Kidney (tissue), 14 donors: ENCODE measurements around the gene WFS1. TPM values are rescaled to one million over a fixed set of nuclear protein-coding genes. Genes with fewer than 3 reads are reported as not detected.

Experiments used
- DNase-seq, 5 donors: peaks; one replicate each; pipeline ENCODE4 v3.0.0-alpha.2; 2013 to 2020
- FAIRE-seq: peaks from 2 replicates; lab custom pipeline; 2012; peaks lifted over from hg19 to GRCh38; lab: Jason Lieb, UNC
- H3K27ac ChIP-seq, 2 donors: one replicate each; pipeline ENCODE4 v1.7.0; 2013; ENCODE audit warnings: low read depth in 2 of 2, low read length in 2 of 2, inconsistent platforms in 1 of 2
- H3K27me3 ChIP-seq: one replicate; pipeline ENCODE4 v1.7.1; 2013; ENCODE audit warnings: low read length, inconsistent platforms; ENCODE audit not compliant: control insufficient read depth, insufficient read depth
- H3K36me3 ChIP-seq, 3 donors: one replicate each; pipeline versions ENCODE4 v1.7.0 to v1.7.1; 2013; ENCODE audit warnings: low read length in 3 of 3, control low read depth in 1 of 3, inconsistent platforms in 1 of 3; ENCODE audit not compliant: insufficient read depth in 3 of 3, control insufficient read depth in 2 of 3
- H3K4me1 ChIP-seq, 3 donors: one replicate each; pipeline versions ENCODE4 v1.7.0 to v1.7.1; 2013; ENCODE audit warnings: low read length in 3 of 3, inconsistent platforms in 1 of 3, low read depth in 1 of 3; ENCODE audit not compliant: control insufficient read depth in 2 of 3, insufficient read depth in 2 of 3
- H3K4me3 ChIP-seq, 3 donors: one replicate each; pipeline versions ENCODE4 v1.7.0 to v1.8.1; 2013; ENCODE audit warnings: low read length in 3 of 3, control low read depth in 1 of 3, inconsistent platforms in 1 of 3
- H3K9ac ChIP-seq, 3 donors: one replicate each; pipeline versions ENCODE4 v1.7.0 to v1.7.1; 2013; ENCODE audit warnings: low read length in 3 of 3, control low read depth in 1 of 3, inconsistent platforms in 1 of 3
- H3K9me3 ChIP-seq, 3 donors: one replicate each; pipeline versions ENCODE4 v1.7.0 to v1.7.1; 2013; ENCODE audit warnings: low read length in 3 of 3, control low read depth in 1 of 3, inconsistent platforms in 1 of 3; ENCODE audit not compliant: control insufficient read depth in 2 of 3, insufficient read depth in 1 of 3
- intact Hi-C: fragments of 100-400 bp; cut with DNase I; formaldehyde crosslinking; loops from one replicate; pipeline ENCODE4 v1.11.1; 2022
- polyA plus RNA-seq: library from polyadenylated mRNA; stranded (reverse); fragments of 350-450 nt; fragmentation: Illumina TruSeq; extraction: RNeasy Lipid Tissue Mini Kit (QIAGEN cat#74804); gene quantifications from one replicate; pipeline ENCODE4 v1.2.3, GENCODE V29; 2014; ENCODE audit warnings: low read depth, low replicate concordance; ENCODE audit not compliant: insufficient read depth
- total RNA-seq: library from RNA; stranded (reverse); fragmentation: NEBNext Ultra II Directional; extraction: Animal tissue kit (Norgen Biotek cat#: 25700); gene quantifications from one replicate; pipeline ENCODE4 v1.2.1, GENCODE V29; 2021
- TF ChIP-seq, protein P1 (sequence below): IDR thresholded peaks from 3 replicates; pipeline ENCODE4 v1.5.1; 2012; ENCODE audit warnings: mild to moderate bottlenecking, moderate library complexity, borderline replicate concordance; ENCODE audit not compliant: insufficient read depth; ENCODE audit errors: extremely low read depth
- donor health status: control.
- donor health status: control.
- donor health status: control.
- donor health status: control.
- donor health status: control.
- donor health status: DM: yes; HTN: yes; CAD: no.
- donor health status: Normal renal cell carcinoma (clear cell type).

Gene WFS1
- total and polyA plus RNA-seq, 2 donors from 2014 or later, result 20.8 to 31.4 TPM

DNA sequence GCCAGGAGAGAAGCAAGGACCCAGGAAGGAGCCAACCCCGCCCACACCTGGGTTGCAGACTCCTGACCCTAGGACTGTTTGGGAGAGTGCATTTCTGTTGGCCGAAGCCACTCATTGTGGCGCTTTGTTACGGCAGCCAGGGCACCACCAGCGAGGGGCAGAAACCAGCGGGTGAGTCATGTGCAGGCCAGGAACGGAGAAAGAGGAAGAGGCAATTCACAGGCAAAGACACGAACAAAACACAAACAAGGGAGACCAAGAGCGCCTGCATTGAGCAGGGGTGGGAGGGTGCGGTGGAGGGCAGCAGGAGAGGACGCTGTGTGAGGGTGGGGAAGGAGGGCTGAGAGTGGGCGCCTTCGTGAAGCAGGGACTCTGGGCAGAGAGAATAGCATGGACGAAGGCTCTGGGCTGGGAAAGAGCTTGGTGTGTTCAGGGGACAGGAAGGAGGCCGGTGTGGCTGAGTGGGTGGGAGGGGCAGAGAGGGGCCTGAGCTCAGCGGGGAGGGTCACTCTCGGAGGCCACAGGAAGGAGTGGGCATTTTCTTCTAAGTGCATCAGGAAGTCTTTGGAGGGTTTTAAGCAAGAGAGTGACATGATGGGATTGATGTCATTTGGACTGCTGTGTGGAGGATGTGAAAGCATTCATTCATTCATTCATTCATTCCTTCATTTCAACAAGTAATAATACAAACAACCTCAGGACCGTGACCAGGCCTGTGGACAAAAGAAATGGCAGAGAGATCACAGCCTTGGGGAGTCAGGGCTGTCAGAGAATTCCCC is 12.2 kb upstream of the WFS1 start:
- intact Hi-C loops, result no loop called here
- Histone ChIP-seq H3K27me3 (no peaks in the 10 kb centered on the region), H3K9me3 (no peaks in the 10 kb centered on the region), H3K4me1 (no peaks in the 10 kb centered on the region), H3K36me3 (no peaks in the 10 kb centered on the region), H3K9ac (no peak overlapping the region), H3K4me3 (no peak overlapping the region), H3K27ac (no peak overlapping the region)
- DNase-seq (peak in 1 of 5 donors; percentile 65), FAIRE-seq (no peak)
- TF ChIP-seq, protein P1, sequence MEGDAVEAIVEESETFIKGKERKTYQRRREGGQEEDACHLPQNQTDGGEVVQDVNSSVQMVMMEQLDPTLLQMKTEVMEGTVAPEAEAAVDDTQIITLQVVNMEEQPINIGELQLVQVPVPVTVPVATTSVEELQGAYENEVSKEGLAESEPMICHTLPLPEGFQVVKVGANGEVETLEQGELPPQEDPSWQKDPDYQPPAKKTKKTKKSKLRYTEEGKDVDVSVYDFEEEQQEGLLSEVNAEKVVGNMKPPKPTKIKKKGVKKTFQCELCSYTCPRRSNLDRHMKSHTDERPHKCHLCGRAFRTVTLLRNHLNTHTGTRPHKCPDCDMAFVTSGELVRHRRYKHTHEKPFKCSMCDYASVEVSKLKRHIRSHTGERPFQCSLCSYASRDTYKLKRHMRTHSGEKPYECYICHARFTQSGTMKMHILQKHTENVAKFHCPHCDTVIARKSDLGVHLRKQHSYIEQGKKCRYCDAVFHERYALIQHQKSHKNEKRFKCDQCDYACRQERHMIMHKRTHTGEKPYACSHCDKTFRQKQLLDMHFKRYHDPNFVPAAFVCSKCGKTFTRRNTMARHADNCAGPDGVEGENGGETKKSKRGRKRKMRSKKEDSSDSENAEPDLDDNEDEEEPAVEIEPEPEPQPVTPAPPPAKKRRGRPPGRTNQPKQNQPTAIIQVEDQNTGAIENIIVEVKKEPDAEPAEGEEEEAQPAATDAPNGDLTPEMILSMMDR, result no peak

DNA sequence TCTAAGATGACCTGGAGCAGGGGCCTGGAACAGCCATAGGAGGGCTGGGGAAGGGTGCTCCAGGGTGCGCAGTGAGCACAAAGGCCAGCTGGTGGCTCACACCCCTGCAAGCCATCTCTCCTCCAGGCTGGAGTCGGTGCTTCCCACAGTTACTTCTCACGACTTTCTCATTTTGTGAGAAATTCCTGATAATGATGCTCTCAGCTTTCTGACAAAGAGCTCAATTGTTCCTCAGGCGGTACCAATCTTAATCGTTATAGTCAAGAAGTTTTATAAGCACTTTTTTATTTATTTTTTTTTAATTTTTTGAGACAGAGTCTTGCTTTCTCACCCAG is 11.7 kb upstream of the WFS1 start:
- no peak for FAIRE-seq
- intact Hi-C loops, result no loop called here

DNA sequence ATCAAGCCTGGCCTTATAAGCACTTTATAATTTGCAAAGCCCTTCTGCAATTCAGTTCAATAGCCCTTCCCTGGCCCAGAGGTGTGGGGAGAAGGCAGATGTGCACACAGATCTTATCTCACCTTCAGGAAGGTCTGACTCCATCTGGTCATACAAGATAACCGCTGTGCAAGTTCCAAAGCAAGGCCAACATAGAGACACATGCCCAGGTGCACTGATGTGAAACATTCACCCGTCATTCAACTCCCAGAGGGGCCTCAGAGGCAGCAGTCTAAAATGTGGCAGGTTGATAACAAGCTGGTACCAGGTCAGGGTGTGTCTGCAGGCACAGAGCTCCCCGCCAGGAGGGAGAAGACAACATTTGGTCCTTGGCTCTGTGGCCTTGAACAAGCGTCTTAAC is 10.9 kb upstream of the WFS1 start:
- H3K4me1 ChIP-seq, result no peaks in the 10 kb centered on the region
- no peak overlapping the region for H3K4me3 ChIP-seq
- no peak overlapping the region for H3K27ac ChIP-seq
- H3K27me3 ChIP-seq, result no peaks in the 10 kb centered on the region
- no peak overlapping the region for H3K9ac ChIP-seq
- intact Hi-C loops, result no loop called here
- TF ChIP-seq, protein P1, result no peak
- H3K36me3 ChIP-seq, result no peaks in the 10 kb centered on the region
- FAIRE-seq (no peak), DNase-seq (no peak)
- H3K9me3 ChIP-seq, result no peaks in the 10 kb centered on the region

More for the DNA sequence above, 11.7 kb upstream of the WFS1 start:
- Histone ChIP-seq H3K9ac (no peak overlapping the region), H3K4me1 (no peaks in the 10 kb centered on the region), H3K36me3 (no peaks in the 10 kb centered on the region), H3K9me3 (no peaks in the 10 kb centered on the region), H3K27me3 (no peaks in the 10 kb centered on the region), H3K27ac (no peak overlapping the region), H3K4me3 (no peak overlapping the region)
- TF ChIP-seq, protein P1, result no peak
- no peak for DNase-seq
